ENCODE results near the gene NCKAP5. TPM values are rescaled to one million over a fixed set of nuclear protein-coding genes. Genes with fewer than 3 reads are reported as not detected.

Gene NCKAP5
- total and polyA plus RNA-seq, 2 of the 13 experiments (the other 11 are each of a cell fraction or from before 2014, with no cell fraction given): 0.01 TPM; not detected in 1

DNA sequence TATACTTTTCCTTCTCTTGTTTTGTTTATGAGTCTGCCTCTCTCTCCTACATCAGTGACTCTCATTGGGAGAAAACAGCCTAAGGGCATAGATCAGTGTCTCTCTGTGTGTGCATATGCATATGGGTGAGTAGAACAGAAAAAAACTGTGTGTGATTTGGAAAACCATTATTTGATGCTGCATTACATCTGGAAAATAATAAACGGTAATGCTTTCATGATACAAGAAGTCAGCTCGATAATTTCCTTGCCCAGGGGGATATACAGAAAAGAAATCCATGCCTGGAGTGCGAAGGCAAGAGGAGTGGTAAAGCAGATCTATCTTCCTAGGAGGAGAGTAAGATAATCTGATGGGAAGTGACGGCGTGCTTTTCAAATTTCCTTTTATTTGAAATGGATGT, 676.8 kb downstream of the NCKAP5 start:
- no TSS peak for BruUV-seq (replicated peaks)
- ChIA-PET POLR2A (no interaction called here), CTCF (ENCODE audit: low intra/inter-chr PET ratio, low total read pairs) (no interaction called here)
- H3K4me3 ChIP-seq (replicated peaks in 1 of 3; ENCODE audit: insufficient read depth in 1 of 3, low read depth in 2 of 3, low read length in 3 of 3): no peak overlapping the region
- 22% methylated on average over 5 of the region's 5 CpGs for whole genome bisulfite sequencing (ENCODE audit: low lambda C conversion rate)
- H3K4me2 ChIP-seq (ENCODE audit: low read depth, low read length): no peak overlapping the region
- no peaks in the 10 kb centered on the region for H3K4me1 ChIP-seq (ENCODE audit: insufficient read depth, low read length)
- H3K9ac ChIP-seq (ENCODE audit: insufficient read depth, low read depth, low read length): no peak overlapping the region
- H2AFZ ChIP-seq (ENCODE audit: low read length): no peak overlapping the region
- DNase-seq (ENCODE audit: low spot score) (no peak), FAIRE-seq (no peak), ATAC-seq (no peak)
- H4K20me1 ChIP-seq (ENCODE audit: insufficient read depth, low read length): no peaks in the 10 kb centered on the region
- H3K36me3 ChIP-seq (replicated peaks in 1 of 2; ENCODE audit: control insufficient read depth in 1 of 2, insufficient read depth in 2 of 2, low read length in 2 of 2): no peaks in the 10 kb centered on the region
- no peaks in the 10 kb centered on the region for H3K79me2 ChIP-seq (ENCODE audit: insufficient read depth, low read length)
- TF ChIP-seq ARHGAP35 (CRISPR knock-in tag; IDR thresholded peaks at IDR 0.05; ENCODE audit: borderline replicate concordance) (no peak), ZSCAN12 (CRISPR knock-in tag; IDR thresholded peaks at IDR 0.05) (no peak), NCOA5 (CRISPR knock-in tag; IDR thresholded peaks at IDR 0.05) (no peak), RFX1 (IDR thresholded peaks at IDR 0.05) (no peak), ZNF451 (CRISPR knock-in tag; IDR thresholded peaks at IDR 0.05) (no peak), ZSCAN30 (CRISPR knock-in tag; IDR thresholded peaks at IDR 0.05) (no peak)
- TF ChIP-seq, protein P1, sequence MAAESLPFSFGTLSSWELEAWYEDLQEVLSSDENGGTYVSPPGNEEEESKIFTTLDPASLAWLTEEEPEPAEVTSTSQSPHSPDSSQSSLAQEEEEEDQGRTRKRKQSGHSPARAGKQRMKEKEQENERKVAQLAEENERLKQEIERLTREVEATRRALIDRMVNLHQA (CRISPR knock-in tag; IDR thresholded peaks at IDR 0.05): no peak
- intact Hi-C loops (cut with micrococcal nuclease; ENCODE audit: unreplicated experiment): no loop called here
- no peaks in the 10 kb centered on the region for H3K27me3 ChIP-seq (ENCODE audit: control insufficient read depth in 1 of 2, insufficient read depth in 2 of 2, low read length in 2 of 2)
- in situ Hi-C loops (cut with HindIII; ENCODE audit: extremely low pct_ligation_motif_present, low pct_unique_long_range_greater_than_20kb): no loop called here
- H3K27ac ChIP-seq (ENCODE audit: extremely low read length, insufficient read depth, low read length): no peak overlapping the region
- peaks cover 32% of the 10 kb centered on the region for H3K9me3 ChIP-seq (ENCODE audit: low read length)

GRCh38 chr2:132886574-132886973, 681.7 kb downstream of the NCKAP5 start:
- Histone ChIP-seq H2AFZ (ENCODE audit: low read length) (no peak overlapping the region), H4K20me1 (ENCODE audit: insufficient read depth, low read length) (no peaks in the 10 kb centered on the region), H3K9ac (ENCODE audit: insufficient read depth, low read depth, low read length) (no peak overlapping the region), H3K4me2 (ENCODE audit: low read depth, low read length) (no peak overlapping the region), H3K27me3 (ENCODE audit: control insufficient read depth in 1 of 2, insufficient read depth in 2 of 2, low read length in 2 of 2) (no peaks in the 10 kb centered on the region), H3K4me3 (replicated peaks in 1 of 3; ENCODE audit: insufficient read depth in 1 of 3, low read depth in 2 of 3, low read length in 3 of 3) (no peak overlapping the region), H3K4me1 (ENCODE audit: insufficient read depth, low read length) (no peaks in the 10 kb centered on the region), H3K36me3 (replicated peaks in 1 of 2; ENCODE audit: control insufficient read depth in 1 of 2, insufficient read depth in 2 of 2, low read length in 2 of 2) (no peaks in the 10 kb centered on the region), H3K79me2 (ENCODE audit: insufficient read depth, low read length) (no peaks in the 10 kb centered on the region), H3K9me3 (ENCODE audit: low read length) (peaks cover 43% of the 10 kb centered on the region), H3K27ac (ENCODE audit: extremely low read length, insufficient read depth, low read length) (no peak overlapping the region)
- 0% methylated on average over 2 of the region's 2 CpGs for WGBS (ENCODE audit: low lambda C conversion rate)
- no peak for DNase-seq (ENCODE audit: low spot score)
- ChIA-PET POLR2A (no interaction called here), CTCF (ENCODE audit: low intra/inter-chr PET ratio, low total read pairs) (no interaction called here)
- in situ Hi-C loops (cut with HindIII; ENCODE audit: extremely low pct_ligation_motif_present, low pct_unique_long_range_greater_than_20kb) (no loop called here), intact Hi-C loops (cut with micrococcal nuclease; ENCODE audit: unreplicated experiment) (no loop called here)
- BruUV-seq (replicated peaks): no TSS peak
- no peak for FAIRE-seq
- ATAC-seq: no peak
- TF ChIP-seq PAX8 (CRISPR knock-in tag; IDR thresholded peaks at IDR 0.05; ENCODE audit: borderline replicate concordance) (no peak), PBX2 (CRISPR knock-in tag; IDR thresholded peaks at IDR 0.05) (no peak), HMGXB3 (CRISPR knock-in tag; IDR thresholded peaks at IDR 0.05; ENCODE audit: borderline replicate concordance) (no peak)
- TF ChIP-seq, protein P2, sequence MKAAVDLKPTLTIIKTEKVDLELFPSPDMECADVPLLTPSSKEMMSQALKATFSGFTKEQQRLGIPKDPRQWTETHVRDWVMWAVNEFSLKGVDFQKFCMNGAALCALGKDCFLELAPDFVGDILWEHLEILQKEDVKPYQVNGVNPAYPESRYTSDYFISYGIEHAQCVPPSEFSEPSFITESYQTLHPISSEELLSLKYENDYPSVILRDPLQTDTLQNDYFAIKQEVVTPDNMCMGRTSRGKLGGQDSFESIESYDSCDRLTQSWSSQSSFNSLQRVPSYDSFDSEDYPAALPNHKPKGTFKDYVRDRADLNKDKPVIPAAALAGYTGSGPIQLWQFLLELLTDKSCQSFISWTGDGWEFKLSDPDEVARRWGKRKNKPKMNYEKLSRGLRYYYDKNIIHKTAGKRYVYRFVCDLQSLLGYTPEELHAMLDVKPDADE (CRISPR knock-in tag; IDR thresholded peaks at IDR 0.05): no peak

All from HepG2 (cell line).